ENCODE results near the gene VSTM4.

- TF ChIP-seq CTCF (conservative IDR thresholded peaks at IDR 0.05) = no peak
- TF ChIP-seq EZH2 (IDR thresholded peaks at IDR 0.05; ENCODE audit: low read depth) = no peak
Observed at GRCh38 chr10:49070701-49071100, 44.6 kb downstream of the VSTM4 start.

Measured in PC-9 (cell line).